ENCODE results near the gene ABCC6. TPM values are rescaled to one million over a fixed set of nuclear protein-coding genes. Genes with fewer than 3 reads are reported as not detected.

The ABCC6 gene
- total RNA-seq, 1 experiment from 2014 or later: 2.9 TPM

GRCh38 chr16:16121185-16121727 lies 102.0 kb downstream of the ABCC6 start:
- no peaks in the 10 kb centered on the region for H3K9me3 ChIP-seq (ENCODE audit: control insufficient read depth, insufficient read depth, low read depth, low read length)
- no peaks in the 10 kb centered on the region for H3K27me3 ChIP-seq (ENCODE audit: control insufficient read depth, insufficient read depth, low read length)
- H3K27ac ChIP-seq (ENCODE audit: low read length): no peak overlapping the region
- peaks cover 16% of the 10 kb centered on the region; the same call in 1 of the 2 replicates for H3K36me3 ChIP-seq (ENCODE audit: control insufficient read depth, insufficient read depth, low read length)
- no peaks in the 10 kb centered on the region for H3K4me1 ChIP-seq (ENCODE audit: control insufficient read depth, insufficient read depth, low read length)
- in situ Hi-C loops (cut with HindIII; ENCODE audit: low pct_unique_long_range_greater_than_20kb, low sequenced_read_pairs) (loop anchor here (10.0 kb wide), 1 partner anchor 86 kb away; no protein-coding TSS in a partner anchor), intact Hi-C loops (cut with micrococcal nuclease; ENCODE audit: unreplicated experiment) (no loop called here)
- no TSS peak for BruUV-seq (replicated peaks)
- H3K4me3 ChIP-seq (ENCODE audit: low read depth in 2 of 2, low read length in 2 of 2): no peak overlapping the region
- TF ChIP-seq POLR2AphosphoS5 (IDR thresholded peaks at IDR 0.05; ENCODE audit: low read depth, low read length) (no peak), TCF7L2 (IDR thresholded peaks at IDR 0.05; ENCODE audit: low read depth, low read length) (no peak), SIN3A (IDR thresholded peaks at IDR 0.05; ENCODE audit: borderline replicate concordance, insufficient read depth, low read depth, low read length) (no peak), CTCF (IDR thresholded peaks at IDR 0.05) (no peak), REST (IDR thresholded peaks at IDR 0.05; ENCODE audit: insufficient read depth in 1 of 2, low read depth in 2 of 2, low read length in 1 of 2) (no peak)
- POLR2A ChIA-PET: no interaction called here
- DNase-seq (ENCODE audit: low read depth, low spot score): no peak
- ATAC-seq: no peak
- CTCF ChIA-PET: no interaction called here

GRCh38 chr16:16120382-16121184 lies 102.7 kb downstream of the ABCC6 start:
- Histone ChIP-seq H3K27me3 (ENCODE audit: control insufficient read depth, insufficient read depth, low read length) (no peaks in the 10 kb centered on the region), H3K27ac (ENCODE audit: low read length) (no peak overlapping the region), H3K9me3 (ENCODE audit: control insufficient read depth, insufficient read depth, low read depth, low read length) (no peaks in the 10 kb centered on the region), H3K4me3 (ENCODE audit: low read depth in 2 of 2, low read length in 2 of 2) (no peak overlapping the region), H3K4me1 (ENCODE audit: control insufficient read depth, insufficient read depth, low read length) (no peaks in the 10 kb centered on the region), H3K36me3 (ENCODE audit: control insufficient read depth, insufficient read depth, low read length) (peaks cover 14% of the 10 kb centered on the region; the same call in 1 of the 2 replicates)
- ChIA-PET POLR2A (no interaction called here), CTCF (no interaction called here)
- TF ChIP-seq POLR2AphosphoS5 (IDR thresholded peaks at IDR 0.05; ENCODE audit: low read depth, low read length) (0 out of 2 replicates have a peak, but pooled peaks have one; percentile 32), CTCF (IDR thresholded peaks at IDR 0.05) (no peak)
- no peak for DNase-seq (ENCODE audit: low read depth, low spot score)
- intact Hi-C loops (cut with micrococcal nuclease; ENCODE audit: unreplicated experiment) (no loop called here), in situ Hi-C loops (cut with HindIII; ENCODE audit: low pct_unique_long_range_greater_than_20kb, low sequenced_read_pairs) (loop anchor here (10.0 kb wide), 1 partner anchor 86 kb away; no protein-coding TSS in a partner anchor)
- ATAC-seq: 0 out of 2 replicates have a peak, but pooled peaks have one; percentile 22
- BruUV-seq (replicated peaks): no TSS peak
